Effector memory CD8-positive, alpha-beta T cell (primary cell): ENCODE results near the gene RHOXF2.
"Not testable (repeated sequence)": the region's sequence is repeated elsewhere in the genome, so short reads cannot be mapped to it uniquely, and the experiment has no call there.

Experiments
- ATAC-seq: fragments of 150-1000 bp; cut with Tn5 transposase; replicated peaks from 2 replicates; pipeline ENCODE4 v1.10.0; 2021; ENCODE audit warnings: mild to moderate bottlenecking, moderate library complexity
- DNase-seq, 3 experiments: peaks; one replicate each; pipeline ENCODE4 v3.0.0; 2021
- H3K27ac Mint-ChIP-seq, 2 donors: one replicate each; pipeline ENCODE4 v1.8.0; 2022; ENCODE audit warnings: mild to moderate bottlenecking in 2 of 2, mixed read lengths in 2 of 2, moderate library complexity in 2 of 2
- H3K27me3 Mint-ChIP-seq, 2 donors: one replicate each; pipeline ENCODE4 v1.8.0; 2022; ENCODE audit warnings: mixed read lengths in 2 of 2
- H3K36me3 Mint-ChIP-seq: one replicate; pipeline ENCODE4 v1.8.0; 2022; ENCODE audit warnings: mild to moderate bottlenecking, moderate library complexity, mixed read lengths; ENCODE audit not compliant: insufficient read depth
- H3K4me1 Mint-ChIP-seq, 2 donors: one replicate each; pipeline ENCODE4 v1.8.0; 2022; ENCODE audit warnings: low read depth in 2 of 2, mixed read lengths in 2 of 2
- H3K4me3 Mint-ChIP-seq, 2 donors: one replicate each; pipeline ENCODE4 v1.8.0; 2022; ENCODE audit warnings: mild to moderate bottlenecking in 2 of 2, mixed read lengths in 2 of 2, moderate library complexity in 2 of 2
- H3K9me3 Mint-ChIP-seq, 2 donors: one replicate each; pipeline ENCODE4 v1.8.0; 2022; ENCODE audit warnings: mixed read lengths in 2 of 2
- total RNA-seq, 9 experiments: gene quantifications; one replicate each; lab custom pipeline; 2026; lab: John Stamatoyannopoulos, UW

The RHOXF2 gene, protein sequence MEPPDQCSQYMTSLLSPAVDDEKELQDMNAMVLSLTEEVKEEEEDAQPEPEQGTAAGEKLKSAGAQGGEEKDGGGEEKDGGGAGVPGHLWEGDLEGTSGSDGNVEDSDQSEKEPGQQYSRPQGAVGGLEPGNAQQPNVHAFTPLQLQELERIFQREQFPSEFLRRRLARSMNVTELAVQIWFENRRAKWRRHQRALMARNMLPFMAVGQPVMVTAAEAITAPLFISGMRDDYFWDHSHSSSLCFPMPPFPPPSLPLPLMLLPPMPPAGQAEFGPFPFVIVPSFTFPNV
- total RNA-seq, result 0 reads per million in 9 experiments

DNA sequence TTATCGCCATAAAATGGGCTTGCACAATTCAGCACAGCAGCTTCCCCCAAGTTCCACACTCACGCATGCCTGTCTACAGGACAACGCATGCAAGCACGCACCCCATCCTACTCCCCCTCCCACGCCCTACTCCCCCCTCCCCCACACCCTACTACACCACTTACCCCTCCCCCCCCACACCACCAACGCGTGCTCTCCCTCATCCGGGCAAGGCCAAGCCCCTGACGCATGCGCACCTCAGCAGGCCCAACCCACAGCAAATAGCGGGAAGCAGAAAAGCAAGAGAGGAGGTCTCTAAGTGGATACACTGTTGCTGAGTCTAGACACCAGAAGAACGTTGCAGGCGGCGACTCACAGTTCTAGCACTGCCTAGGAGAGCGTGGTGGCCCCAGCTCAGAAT lies at the start of gene RHOXF2:
Gene RHOXF2, plus strand, starts transcription at position 301 of the 400 bp plus-strand sequence. CDS start 138 bp downstream, outside the sequence.
- H3K9me3 Mint-ChIP-seq, H3K27me3 Mint-ChIP-seq, H3K36me3 Mint-ChIP-seq, H3K27ac Mint-ChIP-seq, DNase-seq, ATAC-seq, H3K4me3 Mint-ChIP-seq, H3K4me1 Mint-ChIP-seq: not testable (repeated sequence)

DNA sequence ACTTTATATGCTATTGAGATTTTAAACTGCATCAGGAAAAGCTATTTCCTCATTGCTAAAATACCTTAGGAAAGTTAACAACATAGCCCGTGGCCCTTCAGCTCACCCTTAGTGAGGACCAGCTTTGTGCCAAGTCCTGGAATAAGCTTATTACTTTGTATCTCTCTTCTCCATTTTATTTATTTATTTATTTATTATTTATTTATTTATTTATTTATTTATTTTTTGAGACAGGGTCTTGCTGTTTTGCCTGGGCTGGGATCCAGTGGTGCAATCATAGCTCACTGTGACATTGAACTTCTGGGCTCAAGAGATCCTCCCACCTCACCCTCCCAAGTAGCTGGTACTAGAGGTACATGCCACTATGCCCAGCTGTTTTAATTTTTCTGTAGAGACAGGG lies 49.0 kb upstream of the RHOXF2 start:
- no peaks in the 10 kb centered on the region for H3K4me1 Mint-ChIP-seq
- no peak overlapping the region for H3K4me3 Mint-ChIP-seq
- ATAC-seq (no peak), DNase-seq (no peak)
- no peaks in the 10 kb centered on the region for H3K27me3 Mint-ChIP-seq
- H3K27ac Mint-ChIP-seq, result no peak overlapping the region
- H3K36me3 Mint-ChIP-seq, result no peaks in the 10 kb centered on the region
- no peaks in the 10 kb centered on the region for H3K9me3 Mint-ChIP-seq

DNA sequence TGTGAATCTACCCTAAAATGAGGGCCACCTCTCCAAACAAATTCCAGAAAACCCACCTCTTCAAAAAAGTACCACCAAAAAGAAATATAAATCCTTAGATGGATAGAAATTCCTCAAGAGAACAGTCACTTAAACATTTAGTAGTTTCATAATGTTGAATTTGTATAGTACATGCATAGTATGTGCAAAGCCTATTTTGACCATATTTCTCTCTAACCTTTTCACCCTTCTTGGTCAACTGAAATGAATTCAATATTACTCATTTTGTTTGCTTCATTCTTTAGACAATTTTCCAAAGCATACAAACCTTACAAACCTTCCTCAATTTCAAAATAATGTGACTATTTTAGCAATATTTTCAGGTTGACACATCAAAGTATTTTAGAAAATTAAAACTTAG lies 46.8 kb upstream of the RHOXF2 start:
- no peaks in the 10 kb centered on the region for H3K9me3 Mint-ChIP-seq
- H3K27me3 Mint-ChIP-seq, result no peaks in the 10 kb centered on the region
- no peaks in the 10 kb centered on the region for H3K4me1 Mint-ChIP-seq
- H3K4me3 Mint-ChIP-seq, result no peak overlapping the region
- H3K27ac Mint-ChIP-seq, result no peak overlapping the region
- H3K36me3 Mint-ChIP-seq, result no peaks in the 10 kb centered on the region
- DNase-seq, result no peak
- no peak for ATAC-seq

DNA sequence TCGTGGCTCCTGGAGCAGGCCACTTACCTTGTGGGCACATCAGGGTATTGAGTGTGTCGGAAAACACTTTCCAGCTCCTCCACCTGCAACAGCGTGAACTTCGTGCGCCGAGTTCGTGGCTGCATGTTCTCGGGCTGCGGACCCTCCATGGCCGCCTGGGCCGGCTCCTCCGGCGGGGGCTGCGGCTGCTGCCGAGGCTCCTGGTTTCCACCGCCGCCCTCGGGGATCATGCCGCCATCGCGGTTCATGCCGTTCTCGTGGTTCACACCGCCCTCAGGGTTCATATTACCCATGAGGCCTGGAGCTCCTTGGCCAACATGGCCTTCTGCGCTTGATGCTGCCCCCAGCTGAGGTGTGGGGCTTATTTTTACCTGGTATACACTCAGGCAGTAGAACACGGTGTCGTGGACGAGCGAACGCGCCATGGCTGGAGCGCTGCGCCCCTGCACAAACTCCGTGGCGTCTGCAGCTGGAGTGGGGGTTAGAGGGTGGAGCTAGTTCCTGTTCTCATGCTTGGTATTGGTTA lies 42.9 kb upstream of the RHOXF2 start, which contains the start of gene RHOXF1:
Gene RHOXF1, minus strand, starts transcription at position 476 of the 526 bp plus-strand sequence. Its CDS starts 51 bp downstream, at position 425.
- H3K36me3 Mint-ChIP-seq, result no peaks in the 10 kb centered on the region
- DNase-seq, result no peak
- H3K27me3 Mint-ChIP-seq, result no peaks in the 10 kb centered on the region
- H3K4me1 Mint-ChIP-seq, result no peaks in the 10 kb centered on the region
- H3K27ac Mint-ChIP-seq, result no peak within 1 kb of the TSS
- no peak within 1 kb of the TSS for H3K4me3 Mint-ChIP-seq
- ATAC-seq, result no peak
- no peaks in the 10 kb centered on the region for H3K9me3 Mint-ChIP-seq

DNA sequence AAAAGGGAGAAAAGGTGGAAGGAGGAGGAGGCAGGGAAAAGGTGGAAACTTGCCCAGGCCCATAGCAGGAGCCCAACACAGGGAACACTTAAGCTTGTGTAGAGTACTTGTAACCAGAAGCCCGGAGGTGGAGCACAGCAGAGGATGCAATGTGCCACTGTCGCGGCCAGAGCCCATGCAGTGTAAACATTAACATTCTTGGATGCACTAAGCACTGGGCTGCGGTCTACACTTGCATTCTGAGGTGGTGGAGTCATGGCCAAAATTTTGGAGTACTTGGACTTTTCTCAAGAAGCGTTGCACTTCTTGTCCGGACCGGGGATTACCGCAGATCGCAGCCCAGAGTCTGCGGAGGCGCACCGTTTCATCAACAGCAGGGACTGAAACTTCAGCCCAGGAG lies 38.2 kb upstream of the RHOXF2 start:
- H3K36me3 Mint-ChIP-seq, result no peaks in the 10 kb centered on the region
- H3K4me3 Mint-ChIP-seq, result no peak overlapping the region
- DNase-seq, result no peak
- no peaks in the 10 kb centered on the region for H3K27me3 Mint-ChIP-seq
- H3K9me3 Mint-ChIP-seq, result no peaks in the 10 kb centered on the region
- H3K27ac Mint-ChIP-seq, result peak overlapping the region in 1 of 2 donors; percentile 49
- no peak for ATAC-seq
- H3K4me1 Mint-ChIP-seq, result no peaks in the 10 kb centered on the region

DNA sequence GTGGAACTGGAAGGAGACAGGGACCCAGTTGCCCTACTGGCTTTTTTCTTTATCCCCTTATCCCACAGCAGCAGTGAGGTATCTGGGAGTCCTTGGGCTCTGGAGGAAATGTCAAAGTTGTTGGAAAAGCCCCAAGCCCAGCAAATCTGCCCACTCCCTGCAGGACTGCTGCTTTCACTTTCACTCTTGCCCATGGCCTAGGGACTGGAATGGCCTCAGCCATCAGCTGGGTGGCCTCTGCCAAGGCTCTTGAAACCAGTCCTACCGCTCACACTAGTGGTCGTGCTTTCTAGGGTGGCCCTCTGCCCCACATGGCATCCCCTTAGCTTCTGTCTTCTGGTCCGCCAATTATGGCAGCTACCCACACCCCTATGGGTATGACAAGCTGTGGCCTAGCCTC lies 33.0 kb upstream of the RHOXF2 start:
- Mint-ChIP-seq H3K9me3 (no peaks in the 10 kb centered on the region), H3K27me3 (no peaks in the 10 kb centered on the region), H3K36me3 (no peaks in the 10 kb centered on the region), H3K4me1 (no peaks in the 10 kb centered on the region), H3K4me3 (no peak overlapping the region), H3K27ac (peak overlapping the region in 1 of 2 donors; percentile 44)
- no peak for DNase-seq
- ATAC-seq, result no peak

DNA sequence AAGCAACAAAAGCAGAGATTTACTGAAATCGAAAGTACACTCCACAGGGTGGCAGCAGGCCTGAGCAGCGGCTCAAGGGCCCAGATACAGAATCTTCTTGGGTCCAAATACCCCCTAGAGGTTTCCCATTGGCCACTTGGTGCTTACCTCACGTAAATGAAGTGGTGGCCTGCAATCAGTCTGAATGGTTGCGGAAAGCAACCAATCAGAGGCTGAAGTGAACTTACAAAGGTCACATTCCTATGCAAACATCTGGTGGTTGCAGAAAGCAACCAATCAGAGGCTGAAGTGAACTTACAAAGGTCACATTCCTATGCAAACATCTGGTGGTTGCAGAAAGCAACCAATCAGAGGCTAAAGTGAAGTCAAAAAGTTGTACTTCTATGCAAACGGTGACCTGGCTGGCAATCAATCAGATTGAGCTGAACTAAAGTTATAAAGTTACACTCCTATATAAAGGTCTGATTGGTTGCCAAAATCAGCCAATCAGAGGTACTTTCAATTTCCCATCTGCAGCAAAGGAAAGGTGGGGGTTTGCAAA lies 30.0 kb upstream of the RHOXF2 start:
- not testable (repeated sequence) for ATAC-seq, H3K4me1 Mint-ChIP-seq, H3K27ac Mint-ChIP-seq, H3K9me3 Mint-ChIP-seq, H3K4me3 Mint-ChIP-seq, DNase-seq, H3K27me3 Mint-ChIP-seq, H3K36me3 Mint-ChIP-seq

DNA sequence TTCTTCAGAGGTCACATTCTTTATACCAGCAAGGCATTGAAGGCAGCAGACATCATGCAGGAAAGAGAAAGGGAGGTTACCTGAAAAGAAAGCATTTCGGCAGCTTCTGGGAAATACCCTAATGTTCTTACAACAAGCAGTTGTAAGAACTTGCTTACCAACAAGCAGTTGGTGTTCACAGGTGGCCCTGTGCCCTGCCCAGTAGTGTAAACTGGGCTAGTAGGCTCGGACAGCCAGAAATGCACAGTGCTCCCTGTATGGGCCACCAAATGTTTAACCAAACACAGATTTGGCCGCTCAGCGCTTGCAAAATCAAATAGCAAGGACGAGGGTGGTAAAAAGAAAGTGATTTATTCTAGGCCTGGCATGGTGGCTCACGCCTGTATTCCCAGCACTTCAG lies 22.3 kb upstream of the RHOXF2 start:
- Mint-ChIP-seq H3K27ac (no peak overlapping the region), H3K4me1 (no peaks in the 10 kb centered on the region), H3K36me3 (no peaks in the 10 kb centered on the region), H3K9me3 (no peaks in the 10 kb centered on the region), H3K27me3 (no peaks in the 10 kb centered on the region), H3K4me3 (no peak overlapping the region)
- DNase-seq (no peak), ATAC-seq (no peak)

DNA sequence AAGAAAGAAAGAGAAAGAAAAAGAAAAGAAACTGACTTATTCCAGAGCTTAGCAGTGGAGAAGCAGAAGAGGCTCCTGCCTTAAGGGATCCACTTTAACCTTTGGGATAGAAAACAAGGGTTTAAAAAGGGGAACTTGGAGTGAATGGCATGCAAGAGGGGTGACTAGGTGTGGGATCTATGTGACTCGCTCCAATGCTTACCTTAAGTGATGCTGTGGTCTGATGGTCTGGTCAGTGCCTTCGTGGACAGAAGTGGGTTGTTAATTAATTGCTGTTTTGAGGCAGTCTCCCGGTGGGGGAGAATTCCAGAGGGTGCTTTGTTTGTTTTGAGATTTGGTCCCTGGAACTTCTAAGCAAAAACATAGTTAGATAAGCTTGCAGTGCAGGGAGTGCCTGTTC lies 21.6 kb upstream of the RHOXF2 start:
- Mint-ChIP-seq H3K9me3 (no peaks in the 10 kb centered on the region), H3K27ac (no peak overlapping the region), H3K27me3 (no peaks in the 10 kb centered on the region), H3K4me3 (no peak overlapping the region), H3K4me1 (no peaks in the 10 kb centered on the region), H3K36me3 (no peaks in the 10 kb centered on the region)
- ATAC-seq (no peak), DNase-seq (no peak)

DNA sequence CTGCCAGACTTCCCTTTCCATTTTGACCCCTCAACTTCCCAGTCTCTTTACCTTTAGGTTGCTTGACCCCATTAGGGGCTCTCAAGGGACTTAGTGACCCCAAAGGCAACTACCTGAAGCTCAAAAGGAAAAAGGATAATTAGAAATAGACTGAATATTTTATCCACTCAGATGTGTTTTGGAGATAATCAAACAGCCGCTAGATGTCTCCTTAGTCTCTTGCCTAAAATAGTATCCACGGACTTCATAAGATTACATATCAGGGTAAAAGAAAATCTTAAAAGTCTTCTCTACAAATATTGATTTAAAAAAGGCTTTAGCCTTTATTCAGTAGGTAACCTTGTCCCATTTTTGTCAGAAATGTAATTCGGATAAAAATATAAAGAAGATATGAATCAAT lies 21.0 kb upstream of the RHOXF2 start:
- ATAC-seq (no peak), DNase-seq (no peak)
- H3K4me1 Mint-ChIP-seq, result peaks cover 0 to 3% of the 10 kb centered on the region in 2 donors
- H3K27ac Mint-ChIP-seq, result no peak overlapping the region
- H3K9me3 Mint-ChIP-seq, result no peaks in the 10 kb centered on the region
- H3K27me3 Mint-ChIP-seq, result no peaks in the 10 kb centered on the region
- H3K4me3 Mint-ChIP-seq, result no peak overlapping the region
- H3K36me3 Mint-ChIP-seq, result no peaks in the 10 kb centered on the region

DNA sequence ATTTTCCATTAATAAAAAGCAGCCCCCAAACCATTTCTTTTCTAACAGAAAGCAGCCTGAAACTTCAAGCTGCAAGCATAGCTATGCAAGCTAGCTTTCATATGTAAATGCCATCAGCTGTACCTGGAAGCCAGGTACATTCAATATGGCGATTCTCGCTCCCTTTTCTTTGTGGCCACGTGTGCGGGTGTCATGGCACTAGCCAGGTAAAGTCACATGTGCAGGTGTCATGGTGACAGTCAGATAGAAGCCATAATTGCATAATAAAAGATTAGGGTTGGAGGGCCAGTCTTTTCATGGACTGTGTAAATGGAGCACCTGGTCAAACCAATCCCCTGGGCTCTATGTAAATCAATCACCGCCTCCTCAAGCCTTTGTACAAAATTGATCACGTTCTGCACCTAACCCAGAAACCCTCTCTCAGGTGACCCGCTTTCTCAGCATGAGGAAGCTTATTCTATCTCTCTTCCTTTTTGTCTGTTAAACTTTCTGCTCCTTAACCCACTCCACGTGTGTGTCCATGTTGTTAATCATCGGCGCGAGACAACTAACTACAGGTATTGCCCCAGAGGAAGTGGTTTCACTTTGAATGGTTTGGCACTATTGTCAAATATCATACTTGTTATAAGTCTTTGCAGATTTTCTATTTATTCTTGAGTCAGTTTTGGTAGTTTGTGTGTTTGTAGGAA lies 18.0 kb upstream of the RHOXF2 start:
- H3K4me1 Mint-ChIP-seq, result peaks cover 7 to 14% of the 10 kb centered on the region in 2 donors
- H3K36me3 Mint-ChIP-seq, result no peaks in the 10 kb centered on the region
- ATAC-seq (peak; percentile 37), DNase-seq (no peak)
- H3K4me3 Mint-ChIP-seq, result peak overlapping the region in 1 of 2 donors; percentile 4
- no peaks in the 10 kb centered on the region for H3K27me3 Mint-ChIP-seq
- H3K27ac Mint-ChIP-seq, result no peak overlapping the region
- H3K9me3 Mint-ChIP-seq, result no peaks in the 10 kb centered on the region

DNA sequence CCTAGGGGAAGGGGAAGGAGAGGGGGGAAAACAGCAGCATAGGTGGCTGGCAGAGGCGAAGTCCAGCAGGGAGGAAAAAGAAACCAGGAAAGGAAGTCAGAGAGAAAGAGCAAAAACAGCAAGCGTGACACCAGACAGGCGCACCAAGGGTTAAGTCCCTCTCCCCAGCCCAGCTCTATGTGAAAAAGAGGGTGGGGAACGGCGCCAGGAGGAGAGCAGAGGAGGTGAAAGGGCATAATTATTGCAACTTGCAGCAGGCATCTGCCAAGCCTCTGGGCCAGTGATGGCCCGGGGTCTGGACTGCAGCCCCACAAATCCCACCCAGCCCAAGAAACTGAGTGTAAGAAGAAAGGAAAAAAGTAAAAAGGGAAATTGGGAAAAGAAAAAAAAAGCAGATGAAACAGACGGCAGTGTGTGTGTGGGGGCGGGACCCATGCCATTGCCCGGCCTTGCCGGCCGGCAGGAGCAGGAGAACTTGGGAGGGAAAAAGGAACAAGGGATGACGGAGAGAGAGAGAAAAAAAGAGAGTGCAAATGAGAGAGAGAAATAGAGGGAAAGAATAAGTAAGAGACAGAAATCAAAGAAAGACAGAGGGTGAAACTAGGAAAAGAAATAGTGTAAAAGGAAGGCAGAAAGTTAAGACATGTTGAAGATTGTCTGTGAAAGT lies 14.1 kb upstream of the RHOXF2 start:
- DNase-seq (no peak), ATAC-seq (no peak)
- H3K27me3 Mint-ChIP-seq, result no peaks in the 10 kb centered on the region
- H3K4me1 Mint-ChIP-seq, result peaks cover 14 to 27% of the 10 kb centered on the region in 2 donors
- no peaks in the 10 kb centered on the region for H3K36me3 Mint-ChIP-seq
- H3K27ac Mint-ChIP-seq, result peak overlapping the region in 1 of 2 donors; percentile 72
- H3K9me3 Mint-ChIP-seq, result no peaks in the 10 kb centered on the region
- peak overlapping the region in 1 of 2 donors; percentile 8 for H3K4me3 Mint-ChIP-seq

DNA sequence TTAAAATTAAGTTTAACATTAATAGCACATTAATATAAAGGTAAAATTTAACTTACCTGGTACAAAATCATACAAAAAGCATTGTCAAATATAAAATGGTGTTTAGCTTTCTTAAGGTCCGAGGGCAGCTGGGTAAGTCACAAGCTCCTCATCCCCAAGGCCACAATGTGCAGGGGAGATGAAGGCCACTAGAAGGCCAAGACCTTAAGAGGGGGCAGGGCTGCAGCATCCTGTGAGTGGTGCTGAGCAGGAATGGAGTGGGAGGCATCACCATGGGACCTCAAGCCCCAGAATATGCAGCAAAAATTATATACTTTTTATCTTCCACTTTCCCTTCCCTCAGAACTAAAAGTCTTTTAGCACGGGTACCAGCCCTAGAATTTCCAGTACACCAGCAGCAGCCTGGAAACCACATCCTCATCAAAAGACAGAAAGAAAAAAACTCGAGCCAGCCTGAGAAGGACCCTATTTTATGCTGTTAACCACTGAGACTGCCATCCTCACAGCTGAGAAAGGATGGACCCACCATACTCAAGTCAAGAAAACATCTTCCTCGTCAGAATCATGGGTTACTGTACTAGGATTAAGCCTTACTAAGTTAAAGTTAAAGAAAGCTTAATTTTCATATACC lies 13.0 kb upstream of the RHOXF2 start:
- Mint-ChIP-seq H3K4me1 (peaks cover 14 to 27% of the 10 kb centered on the region in 2 donors), H3K9me3 (no peaks in the 10 kb centered on the region), H3K27ac (peak overlapping the region in 1 of 2 donors; percentile 17), H3K4me3 (no peak overlapping the region), H3K27me3 (no peaks in the 10 kb centered on the region), H3K36me3 (no peaks in the 10 kb centered on the region)
- DNase-seq (peak in 1 of 3 experiments; percentile 2), ATAC-seq (peak; percentile 59)
